IMR-90 (cell line): ENCODE measurements around the gene SRGN. TPM values are rescaled to one million over a fixed set of nuclear protein-coding genes. Genes with fewer than 3 reads are reported as not detected.

Experiments
- ATAC-seq: fragments of 200-7000 bp; cut with Tn5 transposase; 2 replicates; pipeline ENCODE4 v1.9.1; 2020; ENCODE audit warnings: low read depth, mild to moderate bottlenecking, moderate library complexity
- BruUV-seq: library from RNA; stranded (reverse); fragments of 400-500 nt; replicated peaks from 2 replicates; lab custom pipeline; 2021; lab: Mats Ljungman, UMichigan
- CTCF ChIA-PET: fragments of 300-600 bp; formaldehyde crosslinking; extraction: SDS; loops from one replicate; lab custom pipeline; 2021; ENCODE audit warnings: antibody characterized with exemption; lab: Yijun Ruan, JAX
- POLR2A ChIA-PET: fragments of 300-600 bp; sonication (Branson Sonifier 250); formaldehyde crosslinking; loops from one replicate; lab custom pipeline; 2022; ENCODE audit warnings: antibody characterized with exemption; ENCODE audit not compliant: unreplicated experiment; lab: Charles Lee
- DNase-seq: peaks from one replicate; pipeline ENCODE4 v3.0.0; 2013
- H2AFZ ChIP-seq: replicated peaks from 2 replicates; pipeline ENCODE3; 2013; ENCODE audit warnings: low read length, mild to moderate bottlenecking; ENCODE audit not compliant: poor library complexity
- H2AK5ac ChIP-seq: 2 replicates; pipeline ENCODE4 v1.6.1; 2013; ENCODE audit warnings: low read depth, low read length, inconsistent platforms
- H2AK9ac ChIP-seq: replicated peaks from 2 replicates; pipeline ENCODE3; 2013; ENCODE audit warnings: mild to moderate bottlenecking, low read depth, low read length, moderate library complexity; ENCODE audit not compliant: poor library complexity
- H2BK120ac ChIP-seq: 2 replicates; pipeline ENCODE4 v1.6.1; 2013; ENCODE audit warnings: low read depth, low read length, inconsistent platforms
- H2BK15ac ChIP-seq: 3 replicates; pipeline ENCODE4 v1.6.1; 2013; ENCODE audit warnings: low read depth, low read length, inconsistent platforms
- H2BK20ac ChIP-seq: 2 replicates; pipeline ENCODE4 v1.6.1; 2013; ENCODE audit warnings: low read depth, mild to moderate bottlenecking, inconsistent platforms, low read length, moderate library complexity
- H2BK5ac ChIP-seq: 2 replicates; pipeline ENCODE4 v1.6.1; 2013; ENCODE audit warnings: mild to moderate bottlenecking, low read depth, low read length, inconsistent platforms; ENCODE audit not compliant: poor library complexity, severe bottlenecking
- H3K14ac ChIP-seq: replicated peaks from 2 replicates; pipeline ENCODE4 v1.6.1; 2013; ENCODE audit warnings: low read depth, low read length, inconsistent platforms
- H3K18ac ChIP-seq: 2 replicates; pipeline ENCODE4 v1.6.1; 2013; ENCODE audit warnings: low read depth, low read length, control low read depth
- H3K23ac ChIP-seq: 2 replicates; pipeline ENCODE4 v1.6.1; 2013; ENCODE audit warnings: low read depth, low read length, inconsistent platforms
- H3K27ac ChIP-seq: 2 replicates; pipeline ENCODE4 v1.5.1; 2013; ENCODE audit warnings: mild to moderate bottlenecking, control low read depth, low read length; ENCODE audit not compliant: insufficient read depth
- H3K27me3 ChIP-seq: 2 replicates; pipeline ENCODE4 v1.6.1; 2013; ENCODE audit warnings: low read length; ENCODE audit not compliant: control insufficient read depth, insufficient read depth
- H3K36me3 ChIP-seq: 2 replicates; pipeline ENCODE4 v1.6.1; 2013; ENCODE audit warnings: low read length, mixed read lengths; ENCODE audit not compliant: control insufficient read depth, insufficient read depth
- H3K4ac ChIP-seq: 2 replicates; pipeline ENCODE4 v1.6.1; 2013; ENCODE audit warnings: low read depth, low read length, inconsistent platforms
- H3K4me1 ChIP-seq: 2 replicates; pipeline ENCODE4 v1.6.1; 2013; ENCODE audit warnings: low read length, mixed read lengths; ENCODE audit not compliant: control insufficient read depth, insufficient read depth
- H3K4me2 ChIP-seq: 2 replicates; pipeline ENCODE4 v1.6.1; 2013; ENCODE audit warnings: low read depth, mild to moderate bottlenecking, control low read depth, low read length, moderate library complexity
- H3K4me3 ChIP-seq: 2 replicates; pipeline ENCODE4 v1.5.1; 2013; ENCODE audit warnings: low read depth, mild to moderate bottlenecking, control low read depth, low read length, moderate library complexity; ENCODE audit not compliant: insufficient read depth
- H3K56ac ChIP-seq: 2 replicates; pipeline ENCODE4 v1.6.1; 2013; ENCODE audit warnings: low read length, inconsistent platforms; ENCODE audit not compliant: insufficient read depth; ENCODE audit errors: extremely low read depth
- H3K79me1 ChIP-seq, 2 experiments: 2 replicates each; pipeline ENCODE4 v1.6.1; 2013; ENCODE audit warnings: low read length in 2 of 2, inconsistent platforms in 1 of 2, low read depth in 1 of 2
- H3K9ac ChIP-seq: 2 replicates; pipeline ENCODE4 v1.6.1; 2013; ENCODE audit warnings: low read depth, low read length, control low read depth
- H3K9me1 ChIP-seq: 2 replicates; pipeline ENCODE4 v1.6.1; 2013; ENCODE audit warnings: low read length, inconsistent platforms; ENCODE audit not compliant: insufficient read depth
- H3K9me3 ChIP-seq: 2 replicates; pipeline ENCODE4 v1.6.1; 2013; ENCODE audit warnings: low read length; ENCODE audit not compliant: control insufficient read depth, insufficient read depth
- H4K20me1 ChIP-seq: 2 replicates; pipeline ENCODE4 v1.6.1; 2013; ENCODE audit warnings: low read length, inconsistent platforms; ENCODE audit not compliant: insufficient read depth
- H4K5ac ChIP-seq: 2 replicates; pipeline ENCODE4 v1.6.1; 2013; ENCODE audit warnings: mild to moderate bottlenecking, low read depth, low read length, control low read depth
- H4K8ac ChIP-seq, 2 experiments: 2 replicates each; pipeline ENCODE4 v1.6.1; 2013; ENCODE audit warnings: low read depth in 2 of 2, low read length in 2 of 2, control low read depth in 1 of 2, inconsistent platforms in 1 of 2
- H4K91ac ChIP-seq: 2 replicates; pipeline ENCODE4 v1.6.1; 2013; ENCODE audit warnings: low read depth, low read length, inconsistent platforms; ENCODE audit not compliant: insufficient read depth
- BHLHE40 ChIP-seq: fragments of 150-350 bp; IDR thresholded peaks from 2 replicates; pipeline ENCODE4 v1.6.1; 2016; ENCODE audit warnings: mild to moderate bottlenecking, low read depth, low read length
- CEBPB ChIP-seq: IDR thresholded peaks from 2 replicates; pipeline ENCODE4 v1.6.1; 2012; ENCODE audit warnings: low read depth, low read length, improper control_type of control experiment
- CHD1 ChIP-seq: IDR thresholded peaks from 2 replicates; pipeline ENCODE4 v1.6.1; 2012; ENCODE audit warnings: low read depth, low read length, improper control_type of control experiment
- CTCF ChIP-seq: conservative IDR thresholded peaks from 2 replicates; pipeline ENCODE4 v1.5.1; 2012; ENCODE audit warnings: mild to moderate bottlenecking, low read depth, low read length, improper control_type of control experiment
- FOS ChIP-seq: fragments of 150-350 bp; IDR thresholded peaks from 2 replicates; pipeline ENCODE4 v1.6.1; 2016; ENCODE audit warnings: low read depth, low read length
- MAFK ChIP-seq: IDR thresholded peaks from 2 replicates; pipeline ENCODE4 v1.6.1; 2012; ENCODE audit warnings: low read depth, low read length, improper control_type of control experiment
- MXI1 ChIP-seq: IDR thresholded peaks from 2 replicates; pipeline ENCODE4 v1.6.1; 2012; ENCODE audit warnings: low read depth, mild to moderate bottlenecking, low read length, moderate library complexity, borderline replicate concordance
- NFE2L2 ChIP-seq: fragments of 150-350 bp; IDR thresholded peaks from 2 replicates; pipeline ENCODE4 v1.6.1; 2016; ENCODE audit warnings: low read depth, mild to moderate bottlenecking, low read length
- POLR2A ChIP-seq: IDR thresholded peaks from 2 replicates; pipeline ENCODE4 v1.6.1; 2012; ENCODE audit warnings: mild to moderate bottlenecking, low read depth, low read length
- RAD21 ChIP-seq: IDR thresholded peaks from 2 replicates; pipeline ENCODE4 v1.6.1; 2012; ENCODE audit warnings: low read length, improper control_type of control experiment
- RCOR1 ChIP-seq: IDR thresholded peaks from 2 replicates; pipeline ENCODE4 v1.6.1; 2012; ENCODE audit warnings: mild to moderate bottlenecking, low read length, improper control_type of control experiment; ENCODE audit not compliant: insufficient replicate concordance
- SMC3 ChIP-seq: fragments of 150-350 bp; IDR thresholded peaks from 2 replicates; pipeline ENCODE4 v1.6.1; 2016; ENCODE audit warnings: low read depth, mild to moderate bottlenecking, antibody characterized with exemption, low read length, moderate library complexity
- USF2 ChIP-seq: fragments of 150-350 bp; IDR thresholded peaks from 2 replicates; pipeline ENCODE4 v1.6.1; 2017; ENCODE audit warnings: mild to moderate bottlenecking, antibody characterized with exemption, low read length, low read depth
- WGBS, 2 experiments: methylation state at CpG; one replicate each; pipeline versions ENCODE4 v1.1.5 to v1.1.7; 2013; ENCODE audit warnings: missing lambda C conversion rate in 2 of 2; ENCODE audit not compliant: insufficient read length in 1 of 2; ENCODE audit errors: extremely low coverage in 2 of 2; 5-methylcytosine and 5-hydroxymethylcytosine counted together
- dilution Hi-C: fragments of 300-500 bp; cut with HindIII; formaldehyde crosslinking; loops from one replicate; pipeline ENCODE4 v1.14.3; 2018; ENCODE audit warnings: low sequenced_read_pairs; ENCODE audit not compliant: unreplicated experiment
- in situ Hi-C: fragments of 300-500 bp; cut with MboI; formaldehyde crosslinking; loops from 3 replicates; pipeline ENCODE4 v1.14.3; 2019; ENCODE audit warnings: low sequenced_read_pairs, inconsistent platforms, mixed read lengths
- intact Hi-C: fragments of 100-400 bp; cut with micrococcal nuclease; formaldehyde crosslinking; loops from 2 replicates; pipeline ENCODE4 v1.10.0; 2022
- polyA plus RNA-seq, 3 experiments: library from polyadenylated mRNA; depleted of rRNA; stranded (reverse); fragments of >200 nt; gene quantifications; 2 replicates each; pipeline ENCODE4 v1.2.3, GENCODE V29; 2012; ENCODE audit warnings: low replicate concordance in 1 of 3
- total RNA-seq: library from RNA; depleted of rRNA; stranded (reverse); fragments of >200 nt; gene quantifications from 2 replicates; pipeline ENCODE4 v1.2.3, GENCODE V29; 2012
- TF ChIP-seq, protein P1 (sequence below): fragments of 150-350 bp; IDR thresholded peaks from 2 replicates; pipeline ENCODE4 v1.6.1; 2016; ENCODE audit warnings: low read depth, mild to moderate bottlenecking, low read length, moderate library complexity, borderline replicate concordance

Gene SRGN
- total and polyA plus RNA-seq, 2 of the 4 experiments (the other 2 are of a cell fraction): 33.3 to 41.4 TPM

DNA sequence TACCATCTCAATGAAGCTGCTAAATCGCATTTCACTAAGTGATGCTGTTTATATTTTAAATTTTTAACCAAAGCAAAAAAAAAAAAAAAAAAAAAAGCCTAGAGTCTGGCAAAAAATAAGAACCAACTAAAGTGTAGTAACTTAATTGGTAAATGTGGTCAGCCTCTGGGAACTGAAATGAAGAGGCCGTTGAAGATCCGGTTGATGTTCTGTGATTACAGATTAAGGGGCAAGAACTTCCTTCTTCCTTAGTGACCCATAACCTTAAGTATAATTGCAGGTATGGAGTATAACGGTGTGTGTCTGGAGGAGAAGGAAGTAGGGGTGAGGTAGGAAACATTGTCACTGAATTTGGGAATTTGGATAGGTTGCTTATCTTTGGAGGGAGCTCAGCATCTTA is 7.7 kb upstream of the SRGN start:
- H4K5ac ChIP-seq: no peak overlapping the region
- no peak overlapping the region for H2AK5ac ChIP-seq
- H3K18ac ChIP-seq: no peak overlapping the region
- in situ Hi-C loops: no loop called here
- H4K20me1 ChIP-seq: no peaks in the 10 kb centered on the region
- no peak overlapping the region for H4K8ac ChIP-seq
- H3K56ac ChIP-seq: no peak overlapping the region
- H2BK5ac ChIP-seq: no peak overlapping the region
- no peaks in the 10 kb centered on the region for H3K4me1 ChIP-seq
- CTCF ChIA-PET: no interaction called here
- dilution Hi-C loops: no loop called here
- no peak overlapping the region for H3K4me3 ChIP-seq
- H4K91ac ChIP-seq: no peak overlapping the region
- H2BK120ac ChIP-seq: no peak overlapping the region
- DNase-seq (no peak), ATAC-seq (no peak)
- H3K14ac ChIP-seq: no peak overlapping the region
- H3K79me1 ChIP-seq: no peaks in the 10 kb centered on the region
- H3K23ac ChIP-seq: no peak overlapping the region
- H2BK20ac ChIP-seq: no peak overlapping the region
- H3K9me1 ChIP-seq: no peaks in the 10 kb centered on the region; the same call in none of the 2 replicates
- WGBS, 2 experiments: no CpG with 5 or more reads among the region's 4 CpGs
- H2AFZ ChIP-seq: no peak overlapping the region
- H2BK15ac ChIP-seq: no peak overlapping the region
- POLR2A ChIA-PET: no interaction called here
- BruUV-seq: no TSS peak
- H3K27ac ChIP-seq: no peak overlapping the region
- H3K9me3 ChIP-seq: no peaks in the 10 kb centered on the region
- TF ChIP-seq CHD1: no peak
- no peak for TF ChIP-seq NFE2L2
- no peak for TF ChIP-seq USF2
- TF ChIP-seq SMC3: no peak
- TF ChIP-seq CTCF: no peak
- no peak for TF ChIP-seq POLR2A
- no peak for TF ChIP-seq RCOR1
- no peak for TF ChIP-seq MXI1
- no peak for TF ChIP-seq RAD21
- TF ChIP-seq FOS: no peak
- no peak for TF ChIP-seq CEBPB
- TF ChIP-seq, protein P1, sequence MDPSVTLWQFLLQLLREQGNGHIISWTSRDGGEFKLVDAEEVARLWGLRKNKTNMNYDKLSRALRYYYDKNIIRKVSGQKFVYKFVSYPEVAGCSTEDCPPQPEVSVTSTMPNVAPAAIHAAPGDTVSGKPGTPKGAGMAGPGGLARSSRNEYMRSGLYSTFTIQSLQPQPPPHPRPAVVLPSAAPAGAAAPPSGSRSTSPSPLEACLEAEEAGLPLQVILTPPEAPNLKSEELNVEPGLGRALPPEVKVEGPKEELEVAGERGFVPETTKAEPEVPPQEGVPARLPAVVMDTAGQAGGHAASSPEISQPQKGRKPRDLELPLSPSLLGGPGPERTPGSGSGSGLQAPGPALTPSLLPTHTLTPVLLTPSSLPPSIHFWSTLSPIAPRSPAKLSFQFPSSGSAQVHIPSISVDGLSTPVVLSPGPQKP: no peak
- TF ChIP-seq BHLHE40: no peak
- no peak for TF ChIP-seq MAFK
- no peak overlapping the region for H3K4me2 ChIP-seq
- no peaks in the 10 kb centered on the region for H3K27me3 ChIP-seq
- no peak overlapping the region for H3K9ac ChIP-seq
- intact Hi-C loops: no loop called here
- no peak overlapping the region for H2AK9ac ChIP-seq
- H3K36me3 ChIP-seq: no peaks in the 10 kb centered on the region
- H3K4ac ChIP-seq: no peak overlapping the region
